BLaER1 treated with 17β-estradiol and CSF1 and Interleukin-3, amounts not matched to agents 10 nM and 100 nM (cell line): Measurements from ENCODE around the gene GPR55.

Experiments
- H3K27ac ChIP-seq, 11 experiments: shearing (Covaris generic); formaldehyde crosslinking; 2 replicates each; pipeline ENCODE4 v1.8.1; 2022
- H3K27me3 ChIP-seq, 11 experiments: shearing (Covaris generic); formaldehyde crosslinking; 2 replicates each; pipeline ENCODE4 v1.8.1; 2022
- H3K36me3 ChIP-seq, 11 experiments: shearing (Covaris generic); formaldehyde crosslinking; 2 replicates each; pipeline ENCODE4 v1.8.1; 2022
- H3K4me1 ChIP-seq, 10 experiments: shearing (Covaris generic); formaldehyde crosslinking; 2 replicates each; pipeline ENCODE4 v1.8.1; 2022
- H3K4me2 ChIP-seq, 11 experiments: shearing (Covaris generic); formaldehyde crosslinking; 2 replicates each; pipeline ENCODE4 v1.8.1; 2022
- H3K4me3 ChIP-seq, 10 experiments: shearing (Covaris generic); formaldehyde crosslinking; 2 replicates each; pipeline ENCODE4 v1.8.1; 2022
- H3K9ac ChIP-seq, 11 experiments: shearing (Covaris generic); formaldehyde crosslinking; 2 replicates each; pipeline ENCODE4 v1.8.1; 2022
- H3K9me3 ChIP-seq, 11 experiments: shearing (Covaris generic); formaldehyde crosslinking; replicated peaks in 1 of 11; 2 replicates each; pipeline ENCODE4 v1.8.1; 2022
- H4K20me1 ChIP-seq, 11 experiments: shearing (Covaris generic); formaldehyde crosslinking; 2 replicates each; pipeline ENCODE4 v1.8.1; 2022
- Cebpa-rat ChIP-seq, 11 experiments: shearing (Covaris generic); IDR thresholded peaks; 2 replicates each; pipeline ENCODE4 v1.8.1; 2022

Gene GPR55

DNA sequence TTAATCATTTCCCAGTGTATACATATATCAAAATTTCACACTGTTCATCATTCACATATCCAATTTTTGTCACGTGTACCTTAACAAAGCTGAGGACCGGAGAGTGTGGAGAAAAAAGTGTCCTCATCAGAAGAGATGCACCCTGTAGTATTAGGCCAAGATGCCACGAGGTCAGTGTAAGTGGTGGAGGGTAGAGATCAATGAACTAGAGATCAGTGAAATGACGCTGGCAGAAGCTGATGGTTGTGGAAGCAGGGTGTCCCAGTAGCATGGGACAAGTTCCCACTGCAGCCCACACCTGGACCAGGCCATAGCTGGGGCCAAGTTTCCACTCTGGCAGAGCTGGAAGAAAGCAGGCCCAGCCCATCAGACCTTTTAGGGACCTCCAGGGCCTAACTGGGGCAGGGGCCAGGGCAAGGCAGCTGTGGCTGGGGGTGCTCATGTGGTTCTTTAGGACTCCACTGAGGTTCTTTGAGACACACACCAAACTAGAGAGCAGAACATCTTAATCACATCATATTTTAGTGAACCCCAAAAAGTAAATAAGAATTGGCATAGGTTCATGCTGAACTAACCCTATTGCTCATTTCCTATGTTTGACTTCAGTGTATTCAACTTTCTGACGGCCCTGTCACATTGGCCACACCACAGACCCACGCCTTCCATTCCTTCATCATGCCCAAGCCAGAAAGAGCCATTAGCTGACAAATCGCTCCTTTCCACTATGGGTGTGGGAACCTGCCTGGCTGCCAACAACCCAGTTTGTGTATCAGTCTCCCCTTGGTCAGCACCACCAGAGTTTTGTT, 21.6 kb upstream of the GPR55 start:
- peak overlapping the region in 5 of 11 experiments; percentile 48 to 66 (median 61); a peak in 6 of 22 replicates for H3K4me2 ChIP-seq
- no peak overlapping the region for H3K9ac ChIP-seq
- H3K4me3 ChIP-seq, result no peak overlapping the region
- no peaks in the 10 kb centered on the region for H3K9me3 ChIP-seq
- no peaks in the 10 kb centered on the region for H3K27me3 ChIP-seq
- H3K27ac ChIP-seq, result no peak overlapping the region
- no peaks in the 10 kb centered on the region for H3K36me3 ChIP-seq
- TF ChIP-seq Cebpa-rat (IDR thresholded peaks at IDR 0.05), result no peak
- peaks cover 10 to 43% (median 33%) of the 10 kb centered on the region in 10 experiments; a peak in 19 of 20 replicates for H3K4me1 ChIP-seq
- H4K20me1 ChIP-seq, result no peaks in the 10 kb centered on the region

DNA sequence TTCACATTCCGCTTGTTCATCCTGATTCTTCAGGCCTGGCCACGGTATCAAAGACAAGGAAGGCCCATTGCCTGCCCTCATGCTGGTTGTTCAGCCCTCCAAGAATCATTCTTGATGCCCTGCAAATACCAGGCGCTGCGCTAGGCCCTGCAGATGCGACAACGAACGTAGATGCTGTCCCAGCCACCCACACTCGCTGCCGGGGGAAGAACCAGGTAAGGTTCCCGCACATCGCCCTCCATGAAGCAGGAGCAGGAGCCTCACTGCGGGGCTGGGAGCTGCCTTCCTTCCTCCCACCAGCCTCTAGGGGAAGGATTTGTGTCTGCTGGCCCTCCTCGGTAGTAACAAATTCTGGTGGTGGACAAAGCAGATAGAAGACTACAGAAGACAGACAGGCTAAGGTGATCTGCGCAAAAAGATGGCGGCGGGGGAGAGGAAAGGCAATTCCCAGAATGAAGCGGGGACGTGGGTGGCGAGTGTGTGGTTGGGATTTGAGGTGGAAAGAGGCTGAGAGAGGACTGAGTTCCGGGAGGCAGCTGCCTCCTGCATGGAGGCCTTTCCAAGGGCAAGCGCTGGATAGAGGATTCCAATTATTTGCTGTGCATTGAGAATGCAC, 19.8 kb upstream of the GPR55 start:
- Histone ChIP-seq H3K4me2 (no peak overlapping the region; a peak in 1 of 22 replicates), H3K4me1 (peaks cover 10 to 43% (median 31%) of the 10 kb centered on the region in 10 experiments; a peak in 19 of 20 replicates), H3K27me3 (no peaks in the 10 kb centered on the region), H3K9ac (no peak overlapping the region), H3K36me3 (no peaks in the 10 kb centered on the region), H3K9me3 (no peaks in the 10 kb centered on the region), H4K20me1 (no peaks in the 10 kb centered on the region), H3K4me3 (no peak overlapping the region), H3K27ac (no peak overlapping the region)
- no peak for TF ChIP-seq Cebpa-rat (IDR thresholded peaks at IDR 0.05)

DNA sequence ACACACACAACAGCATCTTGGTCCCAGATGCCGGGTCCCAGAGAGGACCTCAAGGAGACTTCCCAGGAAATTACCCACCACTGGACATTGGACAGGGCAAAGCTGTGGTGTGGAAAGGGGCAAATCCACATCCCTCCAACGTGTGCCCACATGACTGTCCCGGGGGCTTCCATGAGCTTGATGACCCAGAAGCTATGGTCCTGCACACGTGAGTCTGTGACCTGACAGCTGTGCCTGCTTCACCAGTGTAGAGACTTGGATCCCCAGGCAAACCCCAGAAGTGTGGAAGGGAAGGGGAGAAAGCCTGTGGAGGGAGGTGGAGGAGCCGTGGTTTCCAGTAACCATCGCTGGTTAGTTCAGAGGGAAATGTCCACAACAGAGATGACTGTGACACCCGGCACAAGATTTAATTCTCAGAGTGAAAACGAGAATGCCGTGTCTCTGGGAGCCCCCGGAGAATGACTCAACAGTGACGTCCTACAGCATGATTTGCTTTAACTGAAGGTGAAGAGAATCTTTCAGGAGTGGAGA, 19.1 kb upstream of the GPR55 start:
- peaks cover 10 to 43% (median 33%) of the 10 kb centered on the region in 10 experiments; a peak in 19 of 20 replicates for H3K4me1 ChIP-seq
- no peak overlapping the region for H3K4me3 ChIP-seq
- H3K9me3 ChIP-seq, result no peaks in the 10 kb centered on the region
- H3K4me2 ChIP-seq, result peak overlapping the region in 7 of 11 experiments; percentile 17 to 79 (median 63); a peak in 10 of 22 replicates
- no peak for TF ChIP-seq Cebpa-rat (IDR thresholded peaks at IDR 0.05)
- H3K9ac ChIP-seq, result no peak overlapping the region
- H3K27ac ChIP-seq, result peak overlapping the region in 3 of 11 experiments; percentile 7 to 17 (median 14); a peak in 2 of 22 replicates
- H3K36me3 ChIP-seq, result no peaks in the 10 kb centered on the region
- no peaks in the 10 kb centered on the region for H4K20me1 ChIP-seq
- H3K27me3 ChIP-seq, result no peaks in the 10 kb centered on the region

DNA sequence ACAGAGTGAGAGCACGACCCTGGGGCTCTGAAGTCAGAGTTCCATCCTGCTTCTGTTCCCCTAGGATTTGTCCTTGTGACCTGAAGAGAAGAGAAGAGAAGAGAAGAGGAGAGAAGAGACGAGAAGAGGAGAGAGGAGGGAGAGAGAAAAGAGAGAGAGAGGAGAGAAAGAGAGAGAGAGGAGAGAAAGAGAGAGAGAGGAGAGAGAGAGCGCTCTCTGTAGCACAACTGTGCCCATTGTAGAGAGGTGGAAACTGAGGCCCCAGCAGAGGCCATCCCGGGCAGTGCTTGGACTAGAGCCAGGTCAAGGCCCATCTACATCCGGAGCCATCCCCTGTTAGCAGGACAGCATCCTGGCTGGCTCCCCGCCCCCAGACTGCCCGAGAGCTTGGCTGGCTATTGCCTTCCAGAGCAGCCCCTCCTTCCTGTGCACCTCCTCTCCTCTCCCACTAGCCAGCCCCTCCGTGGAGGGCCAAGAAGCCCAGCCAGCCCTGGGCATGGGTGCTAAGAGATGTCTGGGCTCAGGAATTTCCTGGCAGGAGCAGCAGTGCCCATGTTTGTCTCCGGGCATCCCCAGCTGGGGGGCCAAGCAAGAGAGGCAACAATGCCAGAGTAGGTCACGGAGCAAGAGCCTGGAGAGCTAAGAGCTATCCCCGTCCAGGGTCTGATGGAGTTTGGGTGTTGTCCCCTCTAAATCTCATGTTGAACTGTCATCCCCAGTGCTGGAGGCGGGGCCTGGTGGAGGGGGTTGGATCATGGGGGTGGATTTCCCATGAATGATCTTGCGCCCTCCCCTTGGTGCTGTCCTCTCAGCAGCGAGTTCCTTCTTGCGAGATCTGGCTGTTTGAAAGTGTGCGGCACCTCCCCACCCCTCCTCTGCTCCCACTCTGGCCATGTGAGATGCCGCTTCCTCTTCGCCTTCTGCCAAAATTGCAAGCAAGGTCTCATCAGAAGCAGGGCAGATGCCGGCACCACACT, 18.2 kb upstream of the GPR55 start:
- no peak overlapping the region; a peak in 1 of 22 replicates for H3K9ac ChIP-seq
- H3K4me3 ChIP-seq, result no peak overlapping the region
- peak overlapping the region in 3 of 11 experiments; percentile 14 to 22 (median 17); a peak in 1 of 22 replicates for H3K27ac ChIP-seq
- H3K9me3 ChIP-seq, result peaks cover 0 to 8% (median 5%) of the 10 kb centered on the region in 11 experiments; a peak in 13 of 22 replicates
- no peak for TF ChIP-seq Cebpa-rat (IDR thresholded peaks at IDR 0.05)
- no peaks in the 10 kb centered on the region for H4K20me1 ChIP-seq
- peaks cover 7 to 38% (median 28%) of the 10 kb centered on the region in 10 experiments; a peak in 19 of 20 replicates for H3K4me1 ChIP-seq
- H3K4me2 ChIP-seq, result peak overlapping the region in 10 of 11 experiments; percentile 17 to 79 (median 50); a peak in 16 of 22 replicates
- no peaks in the 10 kb centered on the region for H3K27me3 ChIP-seq
- H3K36me3 ChIP-seq, result no peaks in the 10 kb centered on the region

DNA sequence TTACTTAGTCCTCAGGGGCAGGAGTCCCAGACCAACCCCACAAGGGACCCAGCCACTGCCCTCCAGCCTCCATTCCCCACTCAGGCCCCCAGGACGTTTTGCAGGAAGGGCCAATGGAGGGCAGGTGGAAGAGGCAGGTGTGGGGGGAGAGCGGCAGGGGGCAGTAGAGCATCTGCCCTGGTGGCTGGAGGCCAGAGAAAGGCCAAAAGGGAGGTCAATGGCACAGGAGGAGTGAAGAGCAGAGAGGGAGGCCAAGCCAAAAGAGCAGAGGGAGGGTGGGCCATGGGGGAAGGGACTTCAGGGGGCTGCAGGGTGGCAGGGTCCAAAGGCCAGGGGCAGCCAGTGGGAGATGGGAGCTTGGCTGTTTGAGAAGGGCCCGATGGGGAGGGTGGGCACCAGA, 17.3 kb upstream of the GPR55 start:
- H3K36me3 ChIP-seq, result 0 out of 22 replicates have a peak, but pooled peaks cover 0 to 6% (median 0%) of the 10 kb centered on the region in 11 experiments
- H3K4me2 ChIP-seq, result no peak overlapping the region
- peaks cover 0 to 34% (median 21%) of the 10 kb centered on the region in 10 experiments; a peak in 17 of 20 replicates for H3K4me1 ChIP-seq
- H4K20me1 ChIP-seq, result no peaks in the 10 kb centered on the region
- no peak overlapping the region for H3K9ac ChIP-seq
- no peak overlapping the region for H3K4me3 ChIP-seq
- H3K9me3 ChIP-seq, result peaks cover 7 to 17% (median 13%) of the 10 kb centered on the region in 11 experiments
- H3K27ac ChIP-seq, result no peak overlapping the region; a peak in 1 of 22 replicates
- no peak for TF ChIP-seq Cebpa-rat (IDR thresholded peaks at IDR 0.05)
- H3K27me3 ChIP-seq, result no peaks in the 10 kb centered on the region

DNA sequence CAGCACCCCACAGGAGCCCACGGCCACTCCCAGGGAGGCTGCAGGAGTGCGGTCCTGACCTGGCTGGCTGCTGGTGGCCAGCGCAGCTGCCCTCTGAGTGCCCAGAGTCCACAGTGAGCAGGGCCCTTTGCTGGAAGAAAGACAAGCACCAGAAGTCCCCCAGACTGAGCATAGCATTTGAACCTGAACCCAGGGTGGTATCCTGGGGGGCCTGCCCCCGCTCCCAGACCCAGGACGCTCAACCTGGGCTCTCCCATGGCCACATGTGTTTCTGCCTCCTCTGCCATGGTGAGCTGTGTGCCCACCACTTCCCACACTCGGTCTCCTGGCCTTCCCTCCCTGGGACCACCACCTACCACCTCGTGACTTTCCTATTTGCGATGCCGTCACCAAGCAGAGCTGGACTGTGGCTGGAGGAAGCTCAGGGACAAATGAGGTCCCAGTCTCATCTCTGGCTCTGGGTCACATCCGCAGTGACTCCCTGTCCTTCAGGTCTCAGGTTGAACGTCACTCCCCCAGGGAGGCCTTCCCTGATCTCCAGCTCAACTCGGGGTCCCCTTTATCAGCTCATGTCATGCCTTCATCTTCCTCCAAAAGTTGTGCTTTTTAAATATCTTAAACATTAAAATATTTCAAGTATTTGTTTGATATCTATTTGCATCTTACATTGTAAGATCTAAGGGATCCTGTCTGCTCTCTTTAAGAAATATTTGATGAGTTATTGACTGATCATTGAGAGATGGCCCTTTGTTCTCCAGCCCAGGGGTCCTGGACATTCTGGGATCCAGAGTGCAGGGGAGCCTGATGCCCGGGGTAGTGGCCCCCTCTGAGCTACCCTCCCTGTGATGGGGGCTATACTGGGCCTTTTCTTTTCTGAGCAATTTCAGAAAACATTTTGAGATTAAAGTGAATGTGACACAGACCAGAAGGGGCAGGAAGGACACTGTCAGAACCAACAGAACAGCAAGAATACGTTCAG, 16.4 kb upstream of the GPR55 start:
- Histone ChIP-seq H3K4me3 (no peak overlapping the region), H3K36me3 (peaks cover 0 to 9% (median 0%) of the 10 kb centered on the region in 11 experiments; a peak in 1 of 22 replicates), H3K27me3 (no peaks in the 10 kb centered on the region), H3K9ac (no peak overlapping the region), H3K4me1 (peaks cover 0 to 27% (median 17%) of the 10 kb centered on the region in 10 experiments; a peak in 15 of 20 replicates), H4K20me1 (no peaks in the 10 kb centered on the region), H3K9me3 (peaks cover 16 to 26% (median 22%) of the 10 kb centered on the region in 11 experiments), H3K4me2 (no peak overlapping the region), H3K27ac (peak overlapping the region in 1 of 11 experiments; percentile 14; a peak in 1 of 22 replicates)
- no peak for TF ChIP-seq Cebpa-rat (IDR thresholded peaks at IDR 0.05)

DNA sequence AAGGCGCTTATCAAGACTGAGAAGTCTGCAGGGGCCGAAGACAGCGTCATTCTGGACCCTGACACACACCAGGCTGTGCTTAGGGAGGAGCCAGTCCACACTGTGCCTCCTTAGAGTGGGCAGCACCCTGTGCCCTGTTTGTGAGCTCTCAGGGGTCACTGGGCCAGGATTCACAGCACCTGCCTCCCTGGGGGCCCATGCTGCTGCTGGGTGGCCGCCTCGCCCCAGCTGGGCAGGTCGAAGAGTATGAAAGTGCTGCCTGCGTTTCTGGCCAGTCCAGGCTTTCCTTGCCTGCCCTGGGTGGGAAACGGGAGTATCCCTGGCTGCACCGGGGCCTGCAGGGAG, 15.4 kb upstream of the GPR55 start:
- H3K4me2 ChIP-seq, result no peak overlapping the region
- H3K9me3 ChIP-seq, result peaks cover 27 to 36% (median 32%) of the 10 kb centered on the region in 11 experiments
- H3K4me1 ChIP-seq, result peaks cover 0 to 28% (median 17%) of the 10 kb centered on the region in 10 experiments; a peak in 15 of 20 replicates
- H3K36me3 ChIP-seq, result peaks cover 0 to 10% (median 0%) of the 10 kb centered on the region in 11 experiments; a peak in 1 of 22 replicates
- no peaks in the 10 kb centered on the region for H4K20me1 ChIP-seq
- TF ChIP-seq Cebpa-rat (IDR thresholded peaks at IDR 0.05), result no peak
- no peak overlapping the region for H3K9ac ChIP-seq
- H3K4me3 ChIP-seq, result no peak overlapping the region
- no peaks in the 10 kb centered on the region for H3K27me3 ChIP-seq
- no peak overlapping the region for H3K27ac ChIP-seq
